HepG2 (cell line): ENCODE data around the gene KHK. TPM values are rescaled to one million over a fixed set of nuclear protein-coding genes. Genes with fewer than 3 reads are reported as not detected.

Experiments
- ATAC-seq: fragments of 200-7000 bp; cut with Tn5 transposase; 3 replicates; pipeline ENCODE4 v1.9.1; 2020; ENCODE audit warnings: mild to moderate bottlenecking, moderate library complexity
- BruUV-seq: library from RNA; stranded (reverse); fragments of 400-500 nt; replicated peaks from 2 replicates; lab custom pipeline; 2021; lab: Mats Ljungman, UMichigan
- CTCF ChIA-PET: fragments of 300-600 bp; formaldehyde crosslinking; extraction: SDS; loops from one replicate; lab custom pipeline; 2021; ENCODE audit warnings: low total read pairs, inconsistent platforms, low intra/inter-chr PET ratio; lab: Yijun Ruan, JAX
- POLR2A ChIA-PET: fragments of 350-600 bp; sonication (Branson Sonifier 250); formaldehyde crosslinking; loops from one replicate; lab custom pipeline; 2020; ENCODE audit warnings: antibody characterized with exemption, inconsistent platforms; lab: Yijun Ruan, JAX
- DNase-seq: peaks from one replicate; pipeline ENCODE4 v3.0.0-alpha.2; 2015; ENCODE audit warnings: low spot score
- FAIRE-seq: peaks from 3 replicates; lab custom pipeline; 2011; peaks lifted over from hg19 to GRCh38; lab: Jason Lieb, UNC
- H2AFZ ChIP-seq: one replicate; pipeline ENCODE4 v1.6.1; 2011; ENCODE audit warnings: low read length, inconsistent platforms
- H3K27ac ChIP-seq: fragments of 300-600 bp; 3 replicates; pipeline ENCODE4 v1.8.0; 2011; ENCODE audit warnings: mixed run types, mild to moderate bottlenecking, mixed read lengths, low read length, inconsistent platforms; ENCODE audit not compliant: insufficient read depth; ENCODE audit errors: extremely low read length
- H3K27me3 ChIP-seq, 2 experiments: fragments of 200-600 bp in 1 of 2; 2 replicates in 1 of 2; 3 replicates in 1 of 2; pipeline versions ENCODE4 v1.6.0 to v1.8.0; 2011; ENCODE audit warnings: low read length in 2 of 2, mild to moderate bottlenecking in 2 of 2, moderate library complexity in 2 of 2, inconsistent platforms in 1 of 2; ENCODE audit not compliant: insufficient read depth in 2 of 2, control insufficient read depth in 1 of 2
- H3K36me3 ChIP-seq, 2 experiments: fragments of 200-600 bp in 1 of 2; replicated peaks in 1 of 2; 2 replicates in 1 of 2; 3 replicates in 1 of 2; pipeline versions ENCODE4 v1.5.1 to v1.8.0; 2011; ENCODE audit warnings: low read length in 2 of 2, inconsistent platforms in 1 of 2; ENCODE audit not compliant: insufficient read depth in 2 of 2, control insufficient read depth in 1 of 2
- H3K4me1 ChIP-seq: 2 replicates; pipeline ENCODE4 v1.5.1; 2012; ENCODE audit warnings: low read length, inconsistent platforms; ENCODE audit not compliant: insufficient read depth
- H3K4me2 ChIP-seq: 2 replicates; pipeline ENCODE4 v1.6.0; 2011; ENCODE audit warnings: low read depth, low read length, inconsistent platforms
- H3K4me3 ChIP-seq, 3 experiments: fragments of 200-600 bp in 1 of 3; sonication (generic), shearing (Covaris generic) in 1 of 3; replicated peaks in 1 of 3; 2 replicates each; pipeline ENCODE4 v1.5.1; 2011 to 2016; ENCODE audit warnings: low read length in 3 of 3, inconsistent platforms in 2 of 3, low read depth in 2 of 3, mild to moderate bottlenecking in 2 of 3, control low read depth in 1 of 3, mixed read lengths in 1 of 3; ENCODE audit not compliant: insufficient read depth in 1 of 3
- H3K79me2 ChIP-seq: one replicate; pipeline ENCODE4 v1.6.1; 2011; ENCODE audit warnings: low read length, inconsistent platforms; ENCODE audit not compliant: insufficient read depth
- H3K9ac ChIP-seq: 2 replicates; pipeline ENCODE4 v1.6.0; 2011; ENCODE audit warnings: mild to moderate bottlenecking, low read depth, low read length, inconsistent platforms; ENCODE audit not compliant: insufficient read depth
- H3K9me3 ChIP-seq: 2 replicates; pipeline ENCODE4 v1.5.1; 2012; ENCODE audit warnings: mild to moderate bottlenecking, low read length
- H4K20me1 ChIP-seq: 2 replicates; pipeline ENCODE4 v1.6.0; 2011; ENCODE audit warnings: inconsistent platforms, mild to moderate bottlenecking, low read length, moderate library complexity; ENCODE audit not compliant: insufficient read depth
- CEBPB ChIP-seq: IDR thresholded peaks from 2 replicates; pipeline ENCODE4 v1.6.1; 2011; ENCODE audit warnings: low read depth, low read length, improper control_type of control experiment, borderline replicate concordance
- ELF3 ChIP-seq: IDR thresholded peaks from 2 replicates; pipeline ENCODE4 v1.6.1; 2016; ENCODE audit warnings: missing genetic modification reagents, missing compliant biosample characterization
- FOSL2 ChIP-seq: sonication (generic); formaldehyde crosslinking; IDR thresholded peaks from 2 replicates; pipeline ENCODE4 v1.4.0; 2020; ENCODE audit warnings: missing genetic modification reagents
- GLMP ChIP-seq: sonication (generic); formaldehyde crosslinking; IDR thresholded peaks from 2 replicates; pipeline ENCODE4 v1.9.0; 2021; ENCODE audit warnings: missing genetic modification reagents, mild to moderate bottlenecking, borderline replicate concordance
- HNF4A ChIP-seq: sonication (generic); formaldehyde crosslinking; IDR thresholded peaks from 2 replicates; pipeline ENCODE4 v1.4.0; 2020; ENCODE audit warnings: missing genetic modification reagents
- HNRNPUL1 ChIP-seq: fragments of 200-400 bp; formaldehyde crosslinking; IDR thresholded peaks from 2 replicates; pipeline ENCODE4 v1.6.1; 2017; ENCODE audit warnings: low read depth, mild to moderate bottlenecking, low read length, moderate library complexity
- IRF2 ChIP-seq: IDR thresholded peaks from 2 replicates; pipeline ENCODE4 v1.6.1; 2018; ENCODE audit warnings: missing genetic modification reagents, missing compliant biosample characterization
- KDM6A ChIP-seq: IDR thresholded peaks from 2 replicates; pipeline ENCODE4 v1.6.1; 2016; ENCODE audit warnings: low read depth
- LBX2 ChIP-seq: sonication (generic); formaldehyde crosslinking; IDR thresholded peaks from 2 replicates; pipeline ENCODE4 v1.5.0; 2020; ENCODE audit warnings: missing genetic modification reagents, mild to moderate bottlenecking, borderline replicate concordance
- NFE2L2 ChIP-seq: fragments of 150-350 bp; IDR thresholded peaks from 2 replicates; pipeline ENCODE4 v1.6.1; 2014; ENCODE audit warnings: low read length
- SOX6 ChIP-seq, 2 experiments: fragments of 450-650 bp in 1 of 2; sonication (generic) in 1 of 2; formaldehyde crosslinking in 1 of 2; IDR thresholded peaks; 2 replicates each; pipeline versions ENCODE4 v1.4.0 to v1.6.1; 2017 to 2020; ENCODE audit warnings: antibody characterized with exemption in 1 of 2, mild to moderate bottlenecking in 1 of 2, missing genetic modification reagents in 1 of 2
- TP53 ChIP-seq: sonication (generic); formaldehyde crosslinking; conservative IDR thresholded peaks from 2 replicates; pipeline ENCODE4 v1.4.0; 2020; ENCODE audit warnings: missing genetic modification reagents
- ZBTB14 ChIP-seq: sonication (generic); formaldehyde crosslinking; IDR thresholded peaks from 2 replicates; pipeline ENCODE4 v1.4.0; 2020; ENCODE audit warnings: missing genetic modification reagents
- ZMYM2 ChIP-seq: sonication (generic); formaldehyde crosslinking; IDR thresholded peaks from 2 replicates; pipeline ENCODE4 v1.8.0; 2022; ENCODE audit warnings: mild to moderate bottlenecking, missing genetic modification reagents
- ZNF354B ChIP-seq: sonication (generic); formaldehyde crosslinking; IDR thresholded peaks from 2 replicates; pipeline ENCODE4 v1.8.0; 2022; ENCODE audit warnings: mild to moderate bottlenecking, missing genetic modification reagents
- ZNF430 ChIP-seq: sonication (generic); formaldehyde crosslinking; IDR thresholded peaks from 2 replicates; pipeline ENCODE4 v1.9.0; 2021; ENCODE audit warnings: mild to moderate bottlenecking, missing genetic modification reagents
- ZNF800 ChIP-seq: sonication (generic); formaldehyde crosslinking; IDR thresholded peaks from 2 replicates; pipeline ENCODE4 v1.4.0; 2020; ENCODE audit warnings: missing genetic modification reagents
- ZNF841 ChIP-seq: sonication (generic); formaldehyde crosslinking; IDR thresholded peaks from 2 replicates; pipeline ENCODE4 v1.8.1; 2023; ENCODE audit warnings: missing genetic modification reagents, borderline replicate concordance
- WGBS: methylation state at CpG from one replicate; pipeline ENCODE4 v1.1.6; 2017; ENCODE audit warnings: low lambda C conversion rate; 5-methylcytosine and 5-hydroxymethylcytosine counted together
- in situ Hi-C: cut with HindIII; loops from 2 replicates; pipeline ENCODE4 v1.10.0; 2017; ENCODE audit warnings: low pct_unique_long_range_greater_than_20kb; ENCODE audit not compliant: extremely low pct_ligation_motif_present
- intact Hi-C: fragments of 100-400 bp; cut with micrococcal nuclease; formaldehyde crosslinking; loops from one replicate; pipeline ENCODE4 v1.10.0; 2022; ENCODE audit not compliant: unreplicated experiment
- polyA plus RNA-seq, 8 experiments: library from polyadenylated mRNA; depleted of rRNA in 3 of 8; stranded (reverse) in 7 of 8; unstranded in 1 of 8; fragments of >200 nt; fragmentation: Illumina TruSeq in 4 of 8; extraction: Trizol in 4 of 8; gene quantifications; 2 replicates each; pipeline versions ENCODE4 v1.2.1 to v1.2.3, GENCODE V29; 2011 to 2016; ENCODE audit warnings: low read depth in 4 of 8, missing spikeins in 1 of 8, mixed read lengths in 1 of 8; ENCODE audit not compliant: insufficient read depth in 1 of 8
- total RNA-seq, 5 experiments: library from RNA; depleted of rRNA; stranded (reverse); fragments of >200 nt; fragmentation: Illumina TruSeq; extraction: Trizol; gene quantifications; 2 replicates each; pipeline ENCODE4 v1.2.3, GENCODE V29; 2016; ENCODE audit warnings: low read depth in 1 of 5

The KHK gene
- total and polyA plus RNA-seq, 2 of the 13 experiments (the other 11 are each of a cell fraction or from before 2014, with no cell fraction given) = 40.9 to 99.2 TPM

- intact Hi-C loops = loop anchor here (5.0 to 10.0 kb wide), 3 partner anchors 54 to 1159 kb away; partner anchors contain the start of gene TMEM214
- POLR2A ChIA-PET = interaction anchor here (1.7 to 9.2 kb wide), 5 partner anchors 7 to 127 kb away, joined by 3 to 106 read pairs (median 15); partner anchors contain the start of genes ABHD1, ATRAID, OST4 and SLC5A6
- peak overlapping the region; percentile 19 to 99 (median 74) for H3K4me3 ChIP-seq
- H3K9me3 ChIP-seq = no peaks in the 10 kb centered on the region
- no peak for TF ChIP-seq TP53 (CRISPR knock-in tag)
- TF ChIP-seq HNRNPUL1 = no peak
- no peak for TF ChIP-seq ZNF430 (CRISPR knock-in tag)
- TF ChIP-seq ELF3 (CRISPR knock-in tag) = no peak
- TF ChIP-seq IRF2 = no peak
- TF ChIP-seq ZNF841 (CRISPR knock-in tag) = no peak
- TF ChIP-seq CEBPB = no peak
- TF ChIP-seq LBX2 = no peak
- TF ChIP-seq ZNF800 (CRISPR knock-in tag) = no peak
- no peak for TF ChIP-seq GLMP (CRISPR knock-in tag)
- TF ChIP-seq ZMYM2 = no peak
- no peak for TF ChIP-seq FOSL2
- no peak for TF ChIP-seq KDM6A (CRISPR knock-in tag)
- TF ChIP-seq HNF4A (CRISPR knock-in tag) = no peak
- TF ChIP-seq ZNF354B (CRISPR knock-in tag) = no peak
- TF ChIP-seq SOX6 (IDR thresholded peaks at IDR 0.05) = no peak
- TF ChIP-seq SOX6 (CRISPR knock-in tag; IDR thresholded peaks at IDR 0.05) = no peak
- no peak for TF ChIP-seq ZBTB14
- TF ChIP-seq NFE2L2 = no peak
- TF ChIP-seq, all 625 proteins: peak for 0
- Histone ChIP-seq H3K27me3 (no peaks in the 10 kb centered on the region), H3K4me1 (peaks cover 83% of the 10 kb centered on the region), H3K9ac (peak overlapping the region; percentile 74), H3K4me2 (peak overlapping the region; percentile 97), H3K36me3 (peaks cover 0 to 3% of the 10 kb centered on the region in 2 experiments; a peak in 3 of 5 replicates), H2AFZ (no peak overlapping the region), H3K79me2 (peaks cover 53% of the 10 kb centered on the region), H4K20me1 (no peaks in the 10 kb centered on the region), H3K27ac (peak overlapping the region; percentile 4)
- no peak for FAIRE-seq
- DNase-seq = no peak
- BruUV-seq = no TSS peak
- ATAC-seq = no peak
- WGBS = 74% methylated on average over 6 of the region's 6 CpGs
- CTCF ChIA-PET = no interaction called here
- in situ Hi-C loops = no loop called here
These were observed 2.1 kb downstream of the KHK start for GRCh38 chr2:27088634-27089033.
